Putamen (tissue), 1 donor: Measurements from ENCODE around the gene EIPR1.
"Not testable (repeated sequence)": the region's sequence is repeated elsewhere in the genome, so short reads cannot be mapped to it uniquely, and the experiment has no call there.

Experiments used
- DNase-seq: peaks from one replicate; pipeline ENCODE4 v3.0.0-alpha.2; 2016; ENCODE audit warnings: low spot score

Gene EIPR1

DNA sequence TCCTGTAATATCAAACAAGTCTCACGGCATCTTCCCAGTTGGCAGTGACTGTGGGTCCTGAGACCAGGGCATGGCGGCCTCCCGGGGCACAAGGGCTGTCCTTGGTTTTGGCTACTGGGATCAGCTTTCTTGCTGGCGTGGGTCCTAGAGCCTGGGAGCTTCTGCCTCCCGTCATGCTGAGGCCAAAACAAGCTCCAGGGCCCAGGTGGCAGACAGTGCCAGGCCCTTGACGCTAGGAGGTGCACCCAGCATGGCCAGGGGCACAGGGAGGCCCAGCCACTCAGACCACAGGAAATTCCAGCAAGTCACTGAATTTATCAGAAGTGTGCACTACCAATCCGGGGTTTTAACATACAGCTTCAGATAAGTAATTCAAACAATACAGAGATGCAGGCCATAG lies 184.7 kb downstream of the EIPR1 start:
- no peak for DNase-seq

DNA sequence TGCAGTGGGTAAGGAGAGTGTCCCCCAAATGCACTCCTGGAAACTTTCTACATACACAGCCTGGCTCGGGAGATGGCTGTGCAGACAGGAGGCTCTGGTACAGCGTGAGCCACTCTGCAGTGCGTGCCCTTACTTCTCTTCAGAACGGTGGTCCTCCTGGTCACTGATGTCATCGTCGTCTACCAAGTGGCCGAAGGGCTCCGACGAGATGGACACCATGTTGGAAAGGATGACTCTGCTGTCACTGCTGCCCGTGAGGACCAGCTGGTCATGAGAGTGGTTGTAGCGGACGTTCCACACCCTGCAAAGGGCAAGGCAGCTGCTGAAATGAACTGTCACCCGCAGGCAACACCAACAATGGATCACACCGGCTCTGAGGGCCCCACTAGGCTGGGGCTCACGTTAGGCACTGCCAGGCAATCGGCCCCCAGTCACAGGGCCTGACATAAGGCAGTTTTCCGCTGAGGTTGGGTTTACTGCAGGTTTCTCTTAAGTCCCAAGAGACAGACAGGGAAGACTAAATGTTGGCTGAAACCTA lies 185.3 kb downstream of the EIPR1 start:
- DNase-seq, result no peak

- DNase-seq, result no peak
Measured at GRCh38 chr2:3189961-3190360, 187.7 kb downstream of the EIPR1 start.

GRCh38 chr2:3189076-3189591 lies 188.5 kb downstream of the EIPR1 start:
- no peak for DNase-seq

- no peak for DNase-seq
Measured at GRCh38 chr2:3188405-3188946, 189.1 kb downstream of the EIPR1 start.

DNA sequence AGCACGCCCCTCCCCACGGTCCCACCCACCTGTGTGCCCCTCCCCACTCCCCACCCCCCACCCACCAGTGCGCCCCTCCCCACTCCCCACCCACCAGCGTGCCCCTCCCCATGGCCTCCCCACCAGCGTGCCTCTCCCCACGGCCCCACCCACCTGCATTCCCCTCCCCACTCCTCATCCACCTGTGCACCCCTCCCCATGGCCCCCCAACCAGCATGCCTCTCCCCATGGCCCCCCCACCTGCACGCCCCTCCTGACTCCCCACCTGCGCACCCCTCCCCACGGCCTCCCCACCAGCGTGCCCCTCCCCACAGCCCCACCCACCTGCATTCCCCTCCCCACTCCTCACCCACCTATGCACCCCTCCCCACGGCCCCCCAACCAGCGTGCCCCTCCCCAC lies 190.2 kb downstream of the EIPR1 start:
- DNase-seq, result no peak

- no peak for DNase-seq
Measured at GRCh38 chr2:3186766-3187165, 190.9 kb downstream of the EIPR1 start.

DNA sequence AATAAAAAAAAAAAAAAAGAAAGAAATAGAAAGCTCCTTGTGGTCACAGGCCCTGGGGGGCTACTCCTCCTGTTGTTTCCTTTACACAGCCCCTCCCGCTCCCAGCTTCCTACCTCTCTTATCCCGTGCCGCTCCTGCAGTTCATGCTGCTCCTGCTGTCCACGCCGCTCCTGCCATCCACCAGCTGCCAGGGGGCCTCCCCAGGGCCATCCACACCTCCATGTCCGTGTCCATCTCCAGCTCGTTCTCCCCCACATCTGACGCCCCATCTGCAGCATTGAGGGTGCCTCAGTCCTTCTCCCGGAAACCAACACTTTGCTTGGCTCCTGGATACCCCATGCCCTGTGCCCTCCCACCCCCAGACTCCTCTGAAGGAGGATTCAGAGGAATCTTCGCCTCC lies 191.7 kb downstream of the EIPR1 start:
- DNase-seq, result no peak

DNA sequence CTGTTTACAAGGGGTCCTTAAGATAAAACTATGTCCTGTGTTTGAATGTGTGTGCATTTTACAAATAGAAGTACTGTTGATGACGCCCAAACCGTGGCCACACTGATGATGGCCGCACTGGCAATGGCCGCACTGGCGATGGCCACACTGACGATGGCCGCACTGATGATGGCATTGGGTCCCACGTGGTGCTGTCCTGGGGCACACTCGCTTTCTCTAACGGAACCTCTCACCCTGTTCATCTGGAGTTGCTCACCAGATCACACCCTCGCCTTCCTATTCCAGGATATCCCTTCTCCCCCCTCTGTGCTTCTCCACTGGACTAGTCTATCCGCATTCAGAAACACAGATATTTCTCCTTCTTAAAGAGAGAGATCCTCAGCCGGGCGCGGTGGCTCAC lies 192.4 kb downstream of the EIPR1 start:
- no peak for DNase-seq

DNA sequence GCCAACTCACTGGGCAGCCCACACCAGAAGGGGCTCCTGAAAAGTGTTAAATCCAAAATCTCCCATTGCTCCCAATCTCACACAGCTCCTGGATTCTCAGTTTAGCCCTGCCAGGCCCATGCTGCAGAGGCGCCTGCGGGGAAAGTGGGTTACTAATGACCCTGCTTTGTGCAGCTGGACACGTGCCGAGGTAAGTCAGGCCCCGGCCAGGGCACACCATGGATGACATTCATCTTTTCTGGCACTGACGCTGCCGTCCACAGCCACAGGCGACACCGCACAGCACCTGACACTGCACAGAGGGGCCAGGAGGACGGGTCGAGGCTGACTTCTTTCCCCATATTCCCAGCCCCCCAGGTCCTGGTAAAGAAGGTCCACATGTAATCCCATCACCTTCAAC lies 193.5 kb downstream of the EIPR1 start:
- no peak for DNase-seq

DNA sequence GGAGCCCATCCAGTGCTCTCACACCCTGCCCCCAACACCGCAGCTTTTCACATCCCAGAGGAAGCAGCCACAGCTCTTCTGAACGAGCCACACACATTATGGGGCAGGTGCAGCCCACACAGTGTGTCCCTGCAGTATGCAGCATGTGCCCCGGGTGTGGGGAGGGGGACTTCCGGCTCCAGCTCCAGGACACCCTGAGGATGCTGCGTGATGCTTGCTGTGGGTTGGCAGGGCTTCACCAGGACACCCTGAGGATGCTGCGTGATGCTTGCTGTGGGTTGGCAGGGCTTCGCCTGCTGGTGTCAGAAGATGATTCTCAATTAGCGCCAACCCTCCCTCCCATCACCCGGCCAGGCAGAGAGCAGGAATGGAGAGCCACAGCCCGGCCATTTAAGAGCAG lies 193.9 kb downstream of the EIPR1 start:
- no peak for DNase-seq

- no peak for DNase-seq
Measured at GRCh38 chr2:3182848-3183247, 194.8 kb downstream of the EIPR1 start.

- no peak for DNase-seq
Measured at GRCh38 chr2:3181416-3182010, 196.1 kb downstream of the EIPR1 start.

DNA sequence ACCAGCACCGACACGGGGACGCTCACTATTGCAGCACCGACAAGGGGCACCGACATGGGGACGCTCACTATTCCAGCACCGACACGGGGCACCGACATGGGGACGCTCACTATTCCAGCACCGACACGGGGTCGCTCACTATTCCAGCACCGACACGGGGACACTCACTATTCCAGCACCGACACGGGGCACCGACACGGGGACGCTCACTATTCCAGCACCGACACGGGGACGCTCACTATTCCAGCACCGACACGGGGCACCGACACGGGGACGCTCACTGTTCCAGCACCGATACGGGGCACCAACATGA lies 196.8 kb downstream of the EIPR1 start:
- not testable (repeated sequence) for DNase-seq

GRCh38 chr2:3180082-3180908 lies 197.3 kb downstream of the EIPR1 start:
- no peak for DNase-seq

- DNase-seq, result no peak
Measured at GRCh38 chr2:3179626-3180025, 198.0 kb downstream of the EIPR1 start.

DNA sequence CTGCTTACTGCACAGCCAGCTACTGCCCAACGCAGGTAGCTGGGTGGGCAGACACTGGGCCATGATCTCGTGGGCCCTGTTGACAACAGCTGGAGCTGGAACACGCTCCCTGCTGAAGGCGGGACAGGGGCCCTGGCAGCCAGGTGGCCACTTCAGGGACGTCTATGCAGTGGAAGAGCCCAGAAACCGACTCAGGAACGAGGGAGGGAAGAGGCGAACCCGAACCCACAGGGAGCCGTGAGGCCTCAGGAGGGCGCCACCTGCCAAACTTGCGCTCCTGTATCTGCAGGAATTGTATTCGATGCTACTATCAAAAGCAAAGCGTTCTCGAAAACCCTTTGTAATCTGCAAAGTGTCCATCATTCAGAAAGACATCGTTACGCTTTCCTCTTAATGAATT lies 198.4 kb downstream of the EIPR1 start:
- DNase-seq, result no peak

- no peak for DNase-seq
Measured at GRCh38 chr2:3178578-3179031, 199.0 kb downstream of the EIPR1 start.

GRCh38 chr2:3177891-3178577 lies 199.6 kb downstream of the EIPR1 start:
- DNase-seq, result no peak

GRCh38 chr2:3176869-3177255 lies 200.8 kb downstream of the EIPR1 start:
- DNase-seq, result no peak

- no peak for DNase-seq
Measured at GRCh38 chr2:3176071-3176868, 201.3 kb downstream of the EIPR1 start.

DNA sequence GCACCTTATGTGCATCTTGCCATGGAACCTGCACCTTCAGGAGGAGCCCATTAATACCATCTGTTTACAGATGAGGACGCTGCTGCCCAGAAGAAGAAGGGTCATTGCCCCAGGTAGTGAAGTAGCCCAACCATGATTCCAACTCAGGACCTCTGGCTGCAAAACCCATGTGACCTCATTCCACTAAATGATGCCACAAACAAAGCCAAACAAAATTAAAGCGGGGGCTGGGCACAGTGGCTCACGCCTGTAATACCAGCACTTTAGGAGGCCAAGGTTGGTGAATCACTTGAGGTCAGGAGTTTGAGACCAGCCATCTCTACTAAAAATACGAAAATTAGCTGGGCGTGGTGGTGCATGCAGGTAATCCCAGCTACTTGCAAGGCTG lies 202.1 kb downstream of the EIPR1 start:
- no peak for DNase-seq
